ENCODE measurements around the gene GPC3. TPM values are rescaled to one million over a fixed set of nuclear protein-coding genes. Genes with fewer than 3 reads are reported as not detected.

Gene GPC3
- total and polyA plus RNA-seq, 4 donors, result 70.5 to 109 (median 76.3) TPM

GRCh38 chrX:133973704-133974103 lies 11.7 kb downstream of the GPC3 start:
- Histone ChIP-seq H3K36me3 (ENCODE audit: control insufficient read depth, insufficient read depth, low read length) (no peaks in the 10 kb centered on the region), H3K4me1 (ENCODE audit: control insufficient read depth, insufficient read depth, low read length) (no peaks in the 10 kb centered on the region), H3K9me3 (ENCODE audit: control insufficient read depth, insufficient read depth, low read length) (no peaks in the 10 kb centered on the region), H3K27ac (ENCODE audit: low read depth, low read length) (no peak overlapping the region), H3K4me3 (ENCODE audit: low read depth, low read length) (no peak overlapping the region), H3K27me3 (ENCODE audit: control insufficient read depth, insufficient read depth, low read length) (peaks cover 4% of the 10 kb centered on the region)
- 64% methylated on average over 2 of the region's 4 CpGs for WGBS (ENCODE audit: insufficient coverage)
- no peak for DNase-seq (ENCODE audit: low read depth in 4 of 6, low spot score in 6 of 6)

- WGBS (ENCODE audit: insufficient coverage), result no CpG with 5 or more reads among the region's 4 CpGs
- no peaks in the 10 kb centered on the region for H3K36me3 ChIP-seq (ENCODE audit: control insufficient read depth, insufficient read depth, low read length)
- no peak for DNase-seq (ENCODE audit: low read depth in 4 of 6, low spot score in 6 of 6)
- H3K27ac ChIP-seq (ENCODE audit: low read depth, low read length), result no peak overlapping the region
- no peaks in the 10 kb centered on the region for H3K9me3 ChIP-seq (ENCODE audit: control insufficient read depth, insufficient read depth, low read length)
- H3K4me1 ChIP-seq (ENCODE audit: control insufficient read depth, insufficient read depth, low read length), result no peaks in the 10 kb centered on the region
- no peak overlapping the region for H3K4me3 ChIP-seq (ENCODE audit: low read depth, low read length)
- peaks cover 4% of the 10 kb centered on the region for H3K27me3 ChIP-seq (ENCODE audit: control insufficient read depth, insufficient read depth, low read length)
Observed at GRCh38 chrX:133972916-133973315, 12.5 kb downstream of the GPC3 start.

- H3K4me3 ChIP-seq (ENCODE audit: low read depth, low read length), result no peak overlapping the region
- DNase-seq (ENCODE audit: low read depth in 4 of 6, low spot score in 6 of 6), result no peak
- no peaks in the 10 kb centered on the region for H3K9me3 ChIP-seq (ENCODE audit: control insufficient read depth, insufficient read depth, low read length)
- no peaks in the 10 kb centered on the region for H3K36me3 ChIP-seq (ENCODE audit: control insufficient read depth, insufficient read depth, low read length)
- no CpG with 5 or more reads among the region's 3 CpGs for WGBS (ENCODE audit: insufficient coverage)
- no peaks in the 10 kb centered on the region for H3K4me1 ChIP-seq (ENCODE audit: control insufficient read depth, insufficient read depth, low read length)
- no peak overlapping the region for H3K27ac ChIP-seq (ENCODE audit: low read depth, low read length)
- peaks cover 4% of the 10 kb centered on the region for H3K27me3 ChIP-seq (ENCODE audit: control insufficient read depth, insufficient read depth, low read length)
Observed at GRCh38 chrX:133971586-133971985, 13.8 kb downstream of the GPC3 start.

- Histone ChIP-seq H3K27ac (ENCODE audit: low read depth, low read length) (no peak overlapping the region), H3K4me3 (ENCODE audit: low read depth, low read length) (no peak overlapping the region)
Observed at GRCh38 chrX:133970076-133970475, 15.3 kb downstream of the GPC3 start.

GRCh38 chrX:133969191-133969590 lies 16.2 kb downstream of the GPC3 start:
- no peak overlapping the region for H3K27ac ChIP-seq (ENCODE audit: low read depth, low read length)
- H3K9me3 ChIP-seq (ENCODE audit: control insufficient read depth, insufficient read depth, low read length), result no peaks in the 10 kb centered on the region
- no peaks in the 10 kb centered on the region for H3K36me3 ChIP-seq (ENCODE audit: control insufficient read depth, insufficient read depth, low read length)
- H3K4me1 ChIP-seq (ENCODE audit: control insufficient read depth, insufficient read depth, low read length), result no peaks in the 10 kb centered on the region
- no CpG with 5 or more reads among the region's 3 CpGs for WGBS (ENCODE audit: insufficient coverage)
- peaks cover 4% of the 10 kb centered on the region for H3K27me3 ChIP-seq (ENCODE audit: control insufficient read depth, insufficient read depth, low read length)
- no peak overlapping the region for H3K4me3 ChIP-seq (ENCODE audit: low read depth, low read length)
- DNase-seq (ENCODE audit: low read depth in 4 of 6, low spot score in 6 of 6), result peak in 1 of 6 donors; percentile 9

More at GRCh38 chrX:133970076-133970475, 15.3 kb downstream of the GPC3 start:
- H3K9me3 ChIP-seq (ENCODE audit: control insufficient read depth, insufficient read depth, low read length), result no peaks in the 10 kb centered on the region
- H3K4me1 ChIP-seq (ENCODE audit: control insufficient read depth, insufficient read depth, low read length), result no peaks in the 10 kb centered on the region
- peaks cover 4% of the 10 kb centered on the region for H3K27me3 ChIP-seq (ENCODE audit: control insufficient read depth, insufficient read depth, low read length)
- no peaks in the 10 kb centered on the region for H3K36me3 ChIP-seq (ENCODE audit: control insufficient read depth, insufficient read depth, low read length)
- WGBS (ENCODE audit: insufficient coverage), result 29% methylated on average over 1 of the region's 5 CpGs
- no peak for DNase-seq (ENCODE audit: low read depth in 4 of 6, low spot score in 6 of 6)

GRCh38 chrX:133968109-133968508 lies 17.3 kb downstream of the GPC3 start:
- H3K4me3 ChIP-seq (ENCODE audit: low read depth, low read length), result no peak overlapping the region
- H3K27ac ChIP-seq (ENCODE audit: low read depth, low read length), result no peak overlapping the region
- no peaks in the 10 kb centered on the region for H3K36me3 ChIP-seq (ENCODE audit: control insufficient read depth, insufficient read depth, low read length)
- 80% methylated on average over 2 of the region's 5 CpGs for WGBS (ENCODE audit: insufficient coverage)
- no peaks in the 10 kb centered on the region for H3K4me1 ChIP-seq (ENCODE audit: control insufficient read depth, insufficient read depth, low read length)
- DNase-seq (ENCODE audit: low read depth in 4 of 6, low spot score in 6 of 6), result no peak
- peaks cover 4% of the 10 kb centered on the region for H3K27me3 ChIP-seq (ENCODE audit: control insufficient read depth, insufficient read depth, low read length)
- no peaks in the 10 kb centered on the region for H3K9me3 ChIP-seq (ENCODE audit: control insufficient read depth, insufficient read depth, low read length)

GRCh38 chrX:133966199-133966598 lies 19.2 kb downstream of the GPC3 start:
- no CpG with 5 or more reads among the region's 3 CpGs for WGBS (ENCODE audit: insufficient coverage)
- no peak for DNase-seq (ENCODE audit: low read depth in 4 of 6, low spot score in 6 of 6)
- H3K27me3 ChIP-seq (ENCODE audit: control insufficient read depth, insufficient read depth, low read length), result peaks cover 4% of the 10 kb centered on the region
- no peak overlapping the region for H3K4me3 ChIP-seq (ENCODE audit: low read depth, low read length)
- no peaks in the 10 kb centered on the region for H3K4me1 ChIP-seq (ENCODE audit: control insufficient read depth, insufficient read depth, low read length)
- no peak overlapping the region for H3K27ac ChIP-seq (ENCODE audit: low read depth, low read length)
- no peaks in the 10 kb centered on the region for H3K36me3 ChIP-seq (ENCODE audit: control insufficient read depth, insufficient read depth, low read length)
- H3K9me3 ChIP-seq (ENCODE audit: control insufficient read depth, insufficient read depth, low read length), result no peaks in the 10 kb centered on the region

GRCh38 chrX:133965321-133965720 lies 20.1 kb downstream of the GPC3 start:
- H3K36me3 ChIP-seq (ENCODE audit: control insufficient read depth, insufficient read depth, low read length), result no peaks in the 10 kb centered on the region
- H3K9me3 ChIP-seq (ENCODE audit: control insufficient read depth, insufficient read depth, low read length), result no peaks in the 10 kb centered on the region
- no peak overlapping the region for H3K4me3 ChIP-seq (ENCODE audit: low read depth, low read length)
- no peak overlapping the region for H3K27ac ChIP-seq (ENCODE audit: low read depth, low read length)
- 67% methylated on average over 3 of the region's 3 CpGs for WGBS (ENCODE audit: insufficient coverage)
- DNase-seq (ENCODE audit: low read depth in 4 of 6, low spot score in 6 of 6), result no peak
- H3K27me3 ChIP-seq (ENCODE audit: control insufficient read depth, insufficient read depth, low read length), result peaks cover 4% of the 10 kb centered on the region
- no peaks in the 10 kb centered on the region for H3K4me1 ChIP-seq (ENCODE audit: control insufficient read depth, insufficient read depth, low read length)

GRCh38 chrX:133961046-133961445 lies 24.3 kb downstream of the GPC3 start:
- Histone ChIP-seq H3K4me1 (ENCODE audit: control insufficient read depth, insufficient read depth, low read length) (no peaks in the 10 kb centered on the region), H3K27me3 (ENCODE audit: control insufficient read depth, insufficient read depth, low read length) (peaks cover 6% of the 10 kb centered on the region), H3K36me3 (ENCODE audit: control insufficient read depth, insufficient read depth, low read length) (no peaks in the 10 kb centered on the region), H3K9me3 (ENCODE audit: control insufficient read depth, insufficient read depth, low read length) (no peaks in the 10 kb centered on the region), H3K4me3 (ENCODE audit: low read depth, low read length) (no peak overlapping the region), H3K27ac (ENCODE audit: low read depth, low read length) (no peak overlapping the region)
- no peak for DNase-seq (ENCODE audit: low read depth in 4 of 6, low spot score in 6 of 6)
- WGBS (ENCODE audit: insufficient coverage), result 73% methylated on average over 6 of the region's 6 CpGs

GRCh38 chrX:133959972-133960371 lies 25.4 kb downstream of the GPC3 start:
- Histone ChIP-seq H3K4me1 (ENCODE audit: control insufficient read depth, insufficient read depth, low read length) (no peaks in the 10 kb centered on the region), H3K4me3 (ENCODE audit: low read depth, low read length) (no peak overlapping the region), H3K36me3 (ENCODE audit: control insufficient read depth, insufficient read depth, low read length) (no peaks in the 10 kb centered on the region), H3K9me3 (ENCODE audit: control insufficient read depth, insufficient read depth, low read length) (no peaks in the 10 kb centered on the region), H3K27ac (ENCODE audit: low read depth, low read length) (no peak overlapping the region), H3K27me3 (ENCODE audit: control insufficient read depth, insufficient read depth, low read length) (peaks cover 6% of the 10 kb centered on the region)
- WGBS (ENCODE audit: insufficient coverage), result 75% methylated on average over 2 of the region's 2 CpGs
- DNase-seq (ENCODE audit: low read depth in 4 of 6, low spot score in 6 of 6), result no peak

All from spinal cord (tissue), 10 donors.